WERI-Rb-1 (cell line): Measurements from ENCODE around the gene LAMB3.

ENCODE experiments used
- DNase-seq: peaks from one replicate; pipeline ENCODE4 v3.0.0-alpha.2; 2020
- H3K27ac ChIP-seq: fragments of 250-450 bp; sonication (Bioruptor Pico); 2 replicates; pipeline ENCODE4 v1.5.1; 2020; ENCODE audit warnings: mild to moderate bottlenecking, moderate library complexity
- H3K27me3 ChIP-seq: fragments of 250-450 bp; sonication (Bioruptor Pico); 2 replicates; pipeline ENCODE4 v1.5.1; 2021; ENCODE audit warnings: mild to moderate bottlenecking, low read depth, moderate library complexity; ENCODE audit not compliant: insufficient read depth, severe bottlenecking
- H3K36me3 ChIP-seq: fragments of 250-450 bp; sonication (Bioruptor Pico); 2 replicates; pipeline ENCODE4 v1.5.1; 2020; ENCODE audit warnings: mild to moderate bottlenecking, moderate library complexity
- H3K4me3 ChIP-seq: 2 replicates; pipeline ENCODE4 v1.5.1; 2011; ENCODE audit warnings: low read depth, mild to moderate bottlenecking, control low read depth, low read length
- H3K9me3 ChIP-seq: fragments of 250-450 bp; sonication (Bioruptor Pico); 2 replicates; pipeline ENCODE4 v1.5.1; 2021; ENCODE audit warnings: mild to moderate bottlenecking, moderate library complexity; ENCODE audit not compliant: severe bottlenecking
- CTCF ChIP-seq: IDR thresholded peaks from 2 replicates; pipeline ENCODE4 v1.5.1; 2011; ENCODE audit warnings: low read depth, mild to moderate bottlenecking, control low read depth, inconsistent platforms, low read length

Gene LAMB3

DNA sequence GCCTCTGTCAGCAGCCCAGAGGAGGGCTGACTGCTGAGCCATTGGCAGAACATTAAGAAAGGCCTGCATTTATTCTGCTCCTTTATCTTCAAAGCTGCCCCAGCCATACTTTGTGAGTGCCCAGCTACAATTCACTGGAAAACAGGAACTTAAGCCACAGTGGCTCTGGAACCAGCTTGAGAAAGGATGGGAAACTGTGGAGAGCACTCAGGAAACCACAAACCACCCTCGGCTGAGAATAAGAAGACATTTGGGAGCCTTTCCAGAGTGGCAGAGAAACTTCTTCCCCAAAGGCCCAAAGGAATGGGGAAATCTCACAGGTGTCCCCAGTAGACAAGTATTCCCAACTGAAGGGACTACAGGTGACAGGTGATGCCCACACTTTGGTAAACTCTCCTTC lies 1.8 kb downstream of the LAMB3 start:
- no peaks in the 10 kb centered on the region for H3K36me3 ChIP-seq
- H3K27me3 ChIP-seq: peaks cover 64% of the 10 kb centered on the region
- H3K27ac ChIP-seq: no peak overlapping the region
- H3K4me3 ChIP-seq: no peak overlapping the region
- DNase-seq: no peak
- no peak for TF ChIP-seq CTCF
- H3K9me3 ChIP-seq: no peaks in the 10 kb centered on the region

- H3K4me3 ChIP-seq: no peak overlapping the region
- H3K27me3 ChIP-seq: peaks cover 56% of the 10 kb centered on the region
- H3K36me3 ChIP-seq: no peaks in the 10 kb centered on the region
- H3K9me3 ChIP-seq: no peaks in the 10 kb centered on the region
- no peak for TF ChIP-seq CTCF
- DNase-seq: no peak
- H3K27ac ChIP-seq: no peak overlapping the region
These were observed 3.1 kb downstream of the LAMB3 start for GRCh38 chr1:209648931-209649776.

GRCh38 chr1:209648346-209648745 lies 3.9 kb downstream of the LAMB3 start:
- no peak overlapping the region for H3K4me3 ChIP-seq
- H3K27me3 ChIP-seq: peaks cover 52% of the 10 kb centered on the region
- no peaks in the 10 kb centered on the region for H3K9me3 ChIP-seq
- no peak overlapping the region for H3K27ac ChIP-seq
- no peak for TF ChIP-seq CTCF
- H3K36me3 ChIP-seq: no peaks in the 10 kb centered on the region
- DNase-seq: no peak

GRCh38 chr1:209647156-209647555 lies 5.1 kb downstream of the LAMB3 start:
- Histone ChIP-seq H3K27ac (no peak overlapping the region), H3K27me3 (peaks cover 46% of the 10 kb centered on the region), H3K9me3 (no peaks in the 10 kb centered on the region), H3K36me3 (no peaks in the 10 kb centered on the region), H3K4me3 (no peak overlapping the region)
- DNase-seq: no peak
- no peak for TF ChIP-seq CTCF

DNA sequence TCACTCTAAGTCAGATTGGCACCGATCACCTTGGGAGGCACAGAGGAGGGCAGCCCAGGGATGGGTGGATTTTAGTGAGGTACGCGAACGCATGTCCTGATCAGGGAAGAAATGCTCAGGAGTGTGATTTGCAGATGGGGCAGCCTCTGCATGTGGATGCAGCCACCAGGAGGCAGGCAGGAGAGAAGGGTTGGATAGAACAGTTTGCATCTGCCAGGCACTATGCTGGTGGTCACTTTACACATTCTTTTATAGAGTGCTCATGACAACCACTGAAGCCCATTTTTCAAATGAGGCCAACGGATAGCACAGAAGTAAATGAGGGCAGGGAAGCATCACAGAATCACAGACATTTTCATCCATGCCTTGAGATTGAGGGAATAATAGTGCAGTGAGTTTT lies 5.7 kb downstream of the LAMB3 start:
- H3K36me3 ChIP-seq: no peaks in the 10 kb centered on the region
- TF ChIP-seq CTCF: no peak
- DNase-seq: no peak
- H3K27ac ChIP-seq: no peak overlapping the region
- peaks cover 48% of the 10 kb centered on the region for H3K27me3 ChIP-seq
- no peaks in the 10 kb centered on the region for H3K9me3 ChIP-seq
- H3K4me3 ChIP-seq: no peak overlapping the region
